GM21619 (cell line): Measurements from ENCODE around the gene REC8.

ENCODE experiments used
- ATAC-seq: cut with Tn5 transposase; IDR thresholded peaks from one replicate; pipeline ENCODE4 v1.9.1; 2021; ENCODE audit not compliant: unreplicated experiment

REC8 gene

GRCh38 chr14:24159777-24160498, 11.9 kb upstream of the REC8 start:
- no peak for ATAC-seq

- no peak for ATAC-seq
Measured at GRCh38 chr14:24160499-24160849, 11.4 kb upstream of the REC8 start.

GRCh38 chr14:24160850-24161804, 10.8 kb upstream of the REC8 start, which contains the start of gene IRF9:
TSS of gene IRF9 (plus strand) at chr14:24161265. CDS start at chr14:24162145, 880 bp downstream.
- ATAC-seq, result peak; percentile 73

- ATAC-seq, result no peak
Measured at GRCh38 chr14:24162093-24162492, 9.8 kb upstream of the REC8 start.

- ATAC-seq, result no peak
Measured at GRCh38 chr14:24164518-24164991, 7.3 kb upstream of the REC8 start.

GRCh38 chr14:24165785-24166184, 6.1 kb upstream of the REC8 start:
- no peak for ATAC-seq

- no peak for ATAC-seq
Measured at GRCh38 chr14:24167469-24168114, 4.3 kb upstream of the REC8 start.

GRCh38 chr14:24172261-24172860, 481 bp downstream of the REC8 start:
- ATAC-seq, result no peak

GRCh38 chr14:24172871-24173281, 996 bp downstream of the REC8 start:
- ATAC-seq, result no peak

GRCh38 chr14:24176599-24176998, 4.7 kb downstream of the REC8 start:
- ATAC-seq, result no peak

GRCh38 chr14:24177041-24177825, 5.4 kb downstream of the REC8 start:
- ATAC-seq, result no peak

GRCh38 chr14:24177891-24178290, 6.0 kb downstream of the REC8 start:
- no peak for ATAC-seq

GRCh38 chr14:24178399-24179178, 6.7 kb downstream of the REC8 start:
- ATAC-seq, result no peak

GRCh38 chr14:24179294-24179960, 7.5 kb downstream of the REC8 start:
- ATAC-seq, result no peak

GRCh38 chr14:24179961-24180796, 8.3 kb downstream of the REC8 start:
- no peak for ATAC-seq

GRCh38 chr14:24181371-24182077, 9.6 kb downstream of the REC8 start:
- ATAC-seq, result no peak

- ATAC-seq, result no peak
Measured at GRCh38 chr14:24182110-24182882, 10.4 kb downstream of the REC8 start.
